Duodenal mucosa (tissue), 2 donors: ENCODE results near the gene EIF3A.

Experiments
- H3K27ac ChIP-seq: one replicate; pipeline ENCODE4 v1.7.0; 2013; ENCODE audit warnings: low read depth, low read length
- H3K27me3 ChIP-seq, 2 donors: one replicate each; pipeline ENCODE4 v1.7.0; 2013; ENCODE audit warnings: low read length in 2 of 2, control low read depth in 1 of 2; ENCODE audit not compliant: insufficient read depth in 2 of 2, control insufficient read depth in 1 of 2
- H3K36me3 ChIP-seq, 2 donors: one replicate each; pipeline ENCODE4 v1.7.0; 2013; ENCODE audit warnings: low read length in 2 of 2, control low read depth in 1 of 2; ENCODE audit not compliant: insufficient read depth in 2 of 2, control insufficient read depth in 1 of 2
- H3K4me1 ChIP-seq, 2 donors: one replicate each; pipeline ENCODE4 v1.7.0; 2013; ENCODE audit warnings: low read length in 2 of 2, control low read depth in 1 of 2; ENCODE audit not compliant: insufficient read depth in 2 of 2, control insufficient read depth in 1 of 2
- H3K4me3 ChIP-seq, 2 donors: one replicate each; pipeline ENCODE4 v1.7.0; 2013; ENCODE audit warnings: low read length in 2 of 2, low read depth in 1 of 2
- H3K9ac ChIP-seq, 2 donors: one replicate each; pipeline ENCODE4 v1.7.0; 2013; ENCODE audit warnings: low read length in 2 of 2, low read depth in 1 of 2
- H3K9me3 ChIP-seq, 2 donors: one replicate each; pipeline ENCODE4 v1.7.0; 2013; ENCODE audit warnings: low read length in 2 of 2, control low read depth in 1 of 2; ENCODE audit not compliant: control insufficient read depth in 1 of 2

Gene EIF3A

GRCh38 chr10:119080521-119081259, at the start of gene EIF3A:
Gene EIF3A (minus strand): TSS chr10:119080817. CDS start chr10:119080676, 141 bp downstream.
- Histone ChIP-seq H3K27ac (peak within 1 kb of the TSS; percentile 98), H3K9ac (peak within 1 kb of the TSS; percentile 95 to 96), H3K4me1 (peaks cover 19 to 20% of the 10 kb centered on the region in 2 donors), H3K9me3 (no peaks in the 10 kb centered on the region), H3K36me3 (no peaks in the 10 kb centered on the region), H3K4me3 (peak within 1 kb of the TSS; percentile 88 to 95), H3K27me3 (no peaks in the 10 kb centered on the region)

- Histone ChIP-seq H3K4me1 (peaks cover 0 to 5% of the 10 kb centered on the region in 2 donors), H3K4me3 (no peak overlapping the region), H3K36me3 (peaks cover 11 to 36% of the 10 kb centered on the region in 2 donors), H3K27me3 (no peaks in the 10 kb centered on the region), H3K9ac (no peak overlapping the region), H3K27ac (no peak overlapping the region), H3K9me3 (no peaks in the 10 kb centered on the region)
Measured at GRCh38 chr10:119129721-119130120, 49.1 kb upstream of the EIF3A start.

- Histone ChIP-seq H3K27me3 (no peaks in the 10 kb centered on the region), H3K4me3 (no peak overlapping the region), H3K9ac (no peak overlapping the region), H3K36me3 (peaks cover 8 to 33% of the 10 kb centered on the region in 2 donors), H3K4me1 (no peaks in the 10 kb centered on the region), H3K9me3 (no peaks in the 10 kb centered on the region), H3K27ac (no peak overlapping the region)
Measured at GRCh38 chr10:119125942-119126341, 45.3 kb upstream of the EIF3A start.

GRCh38 chr10:119120875-119121274, 40.3 kb upstream of the EIF3A start:
- Histone ChIP-seq H3K27me3 (no peaks in the 10 kb centered on the region), H3K9ac (no peak overlapping the region), H3K4me3 (no peak overlapping the region), H3K27ac (peak overlapping the region; percentile 14), H3K36me3 (peaks cover 0 to 37% of the 10 kb centered on the region in 2 donors), H3K9me3 (no peaks in the 10 kb centered on the region), H3K4me1 (no peaks in the 10 kb centered on the region)

- peaks cover 0 to 36% of the 10 kb centered on the region in 2 donors for H3K36me3 ChIP-seq
- peak overlapping the region; percentile 14 for H3K27ac ChIP-seq
- H3K4me1 ChIP-seq = no peaks in the 10 kb centered on the region
- H3K9me3 ChIP-seq = no peaks in the 10 kb centered on the region
- no peaks in the 10 kb centered on the region for H3K27me3 ChIP-seq
- no peak overlapping the region for H3K4me3 ChIP-seq
- H3K9ac ChIP-seq = no peak overlapping the region
Measured at GRCh38 chr10:119120413-119120867, 39.8 kb upstream of the EIF3A start.

GRCh38 chr10:119119400-119119799, 38.8 kb upstream of the EIF3A start:
- H3K27ac ChIP-seq = no peak overlapping the region
- H3K9me3 ChIP-seq = no peaks in the 10 kb centered on the region
- no peak overlapping the region for H3K9ac ChIP-seq
- no peaks in the 10 kb centered on the region for H3K27me3 ChIP-seq
- peaks cover 0 to 31% of the 10 kb centered on the region in 2 donors for H3K36me3 ChIP-seq
- no peaks in the 10 kb centered on the region for H3K4me1 ChIP-seq
- H3K4me3 ChIP-seq = no peak overlapping the region

- Histone ChIP-seq H3K36me3 (peaks cover 0 to 38% of the 10 kb centered on the region in 2 donors), H3K27me3 (no peaks in the 10 kb centered on the region), H3K9me3 (no peaks in the 10 kb centered on the region), H3K9ac (no peak overlapping the region), H3K27ac (no peak overlapping the region), H3K4me3 (no peak overlapping the region), H3K4me1 (no peaks in the 10 kb centered on the region)
Measured at GRCh38 chr10:119118231-119118630, 37.6 kb upstream of the EIF3A start.

GRCh38 chr10:119116326-119116951, 35.8 kb upstream of the EIF3A start:
- Histone ChIP-seq H3K9ac (no peak overlapping the region), H3K4me1 (no peaks in the 10 kb centered on the region), H3K27me3 (no peaks in the 10 kb centered on the region), H3K27ac (no peak overlapping the region), H3K9me3 (no peaks in the 10 kb centered on the region), H3K4me3 (no peak overlapping the region), H3K36me3 (peaks cover 4 to 37% of the 10 kb centered on the region in 2 donors)

- Histone ChIP-seq H3K4me1 (no peaks in the 10 kb centered on the region), H3K36me3 (peaks cover 4 to 37% of the 10 kb centered on the region in 2 donors), H3K27me3 (no peaks in the 10 kb centered on the region), H3K9me3 (no peaks in the 10 kb centered on the region), H3K4me3 (no peak overlapping the region), H3K27ac (no peak overlapping the region), H3K9ac (no peak overlapping the region)
Measured at GRCh38 chr10:119115926-119116325, 35.3 kb upstream of the EIF3A start.
